ENCODE measurements around the gene SCP2. TPM values are rescaled to one million over a fixed set of nuclear protein-coding genes. Genes with fewer than 3 reads are reported as not detected.

Gene SCP2
- total RNA-seq, 5 donors from 2014 or later (not counting 1 experiment from before 2014, with no cell fraction given) = 46.5 to 63.9 (median 51.8) TPM

DNA sequence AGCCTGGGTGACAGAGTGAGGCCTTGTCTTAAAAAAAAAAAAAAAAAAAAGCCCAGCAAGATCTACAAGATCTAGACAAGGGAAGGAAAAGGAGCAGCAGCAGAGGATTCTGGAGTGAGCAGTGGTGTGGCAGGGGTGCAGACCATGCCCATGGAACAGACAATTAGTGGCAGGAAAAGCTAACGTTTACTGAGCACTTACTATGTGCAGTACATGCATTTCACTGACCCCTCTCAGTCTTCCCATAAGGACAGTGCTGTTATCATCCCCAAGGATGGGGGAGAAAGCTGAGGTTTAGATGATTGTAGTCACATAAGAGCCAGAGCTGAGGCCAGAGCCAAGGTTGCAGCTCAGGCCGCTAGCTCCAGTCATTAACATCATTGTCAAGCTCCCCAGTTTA lies 140.8 kb downstream of the SCP2 start:
- H3K4me1 ChIP-seq (ENCODE audit: control insufficient read depth in 1 of 2, extremely low read depth in 1 of 2, insufficient read depth in 2 of 2, low read length in 2 of 2) = peaks cover 0 to 6% of the 10 kb centered on the region in 2 experiments
- peaks cover 3 to 27% of the 10 kb centered on the region in 2 experiments for H3K27me3 ChIP-seq (replicated peaks in 1 of 2; ENCODE audit: control insufficient read depth in 2 of 2, extremely low read depth in 1 of 2, insufficient read depth in 2 of 2, low read length in 1 of 2)
- no peak for DNase-seq
- Mint-ChIP-seq H3K4me3 (no peak overlapping the region), H3K4me1 (peaks cover 5 to 10% (median 9%) of the 10 kb centered on the region in 3 donors), H3K9me3 (no peaks in the 10 kb centered on the region), H3K27ac (no peak overlapping the region), H3K36me3 (no peaks in the 10 kb centered on the region), H3K27me3 (peaks cover 20 to 29% of the 10 kb centered on the region in 2 donors)
- no peaks in the 10 kb centered on the region for H3K36me3 ChIP-seq (ENCODE audit: control insufficient read depth in 2 of 2, extremely low read depth in 1 of 2, insufficient read depth in 1 of 2, low read length in 1 of 2)
- H3K4me3 ChIP-seq (ENCODE audit: control insufficient read depth in 1 of 2, extremely low read depth in 1 of 2, low read length in 1 of 2) = no peak overlapping the region
- no peak for ATAC-seq (replicated peaks in 1 of 4)
- POLR2A ChIA-PET = interaction anchor here (0.7 kb wide), 2 partner anchors 62 to 671 kb away, joined by 5 to 11 read pairs; no protein-coding TSS in a partner anchor
- no peaks in the 10 kb centered on the region for H3K9me3 ChIP-seq
- WGBS (ENCODE audit: insufficient coverage) = no CpG with 5 or more reads among the region's 2 CpGs
- CTCF ChIA-PET = no interaction called here
- no peak overlapping the region for H3K27ac ChIP-seq (ENCODE audit: low read length)

DNA sequence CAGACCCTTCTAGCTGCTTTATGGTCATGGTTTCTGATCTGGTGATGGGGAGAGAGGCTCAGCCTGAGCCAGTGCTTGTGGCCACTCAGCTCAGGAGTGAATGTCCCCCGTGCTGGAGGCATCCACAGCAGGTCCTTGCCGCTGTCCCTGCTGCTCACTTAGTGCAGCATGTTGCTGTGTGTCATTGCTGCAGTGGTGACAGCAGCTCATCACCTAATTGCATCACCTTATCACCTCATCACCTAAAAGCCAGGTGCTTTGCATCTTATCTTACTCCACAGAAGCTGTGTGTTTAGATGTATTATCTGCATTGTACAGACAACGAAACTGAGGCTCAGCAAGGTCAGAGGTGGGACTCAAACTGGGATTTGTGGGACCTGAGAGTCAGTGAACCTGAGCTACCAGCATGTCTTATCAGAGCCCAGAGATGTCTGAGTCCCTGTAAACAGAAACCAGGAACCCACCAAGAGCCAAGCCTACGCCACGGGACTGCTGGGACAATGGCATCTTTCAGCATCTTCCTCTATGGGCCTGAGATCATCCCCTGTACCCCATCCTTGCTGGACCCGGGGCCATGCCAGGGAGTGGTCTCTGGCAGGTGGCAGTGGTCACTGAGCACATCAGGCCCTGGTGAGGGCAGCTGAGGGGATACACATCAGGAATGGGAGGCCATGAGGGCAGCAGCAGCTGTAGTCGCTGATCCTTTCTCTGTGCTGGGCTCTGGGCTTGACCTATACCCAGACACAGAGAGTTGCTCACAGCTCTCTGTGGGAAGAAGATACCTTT lies 141.4 kb downstream of the SCP2 start:
- Mint-ChIP-seq H3K36me3 (no peaks in the 10 kb centered on the region), H3K27ac (no peak overlapping the region), H3K4me3 (no peak overlapping the region), H3K27me3 (peaks cover 14 to 23% of the 10 kb centered on the region in 2 donors), H3K9me3 (no peaks in the 10 kb centered on the region), H3K4me1 (peaks cover under 1 to 4% (median 4%) of the 10 kb centered on the region in 3 donors)
- WGBS (ENCODE audit: insufficient coverage) = 87% methylated on average over 5 of the region's 7 CpGs
- H3K27me3 ChIP-seq (replicated peaks in 1 of 2; ENCODE audit: control insufficient read depth in 2 of 2, extremely low read depth in 1 of 2, insufficient read depth in 2 of 2, low read length in 1 of 2) = peaks cover 2 to 21% of the 10 kb centered on the region in 2 experiments
- no peak for ATAC-seq (replicated peaks in 1 of 4)
- H3K4me3 ChIP-seq (ENCODE audit: control insufficient read depth in 1 of 2, extremely low read depth in 1 of 2, low read length in 1 of 2) = no peak overlapping the region
- no peaks in the 10 kb centered on the region for H3K9me3 ChIP-seq
- H3K36me3 ChIP-seq (ENCODE audit: control insufficient read depth in 2 of 2, extremely low read depth in 1 of 2, insufficient read depth in 1 of 2, low read length in 1 of 2) = no peaks in the 10 kb centered on the region
- H3K4me1 ChIP-seq (ENCODE audit: control insufficient read depth in 1 of 2, extremely low read depth in 1 of 2, insufficient read depth in 2 of 2, low read length in 2 of 2) = no peaks in the 10 kb centered on the region
- ChIA-PET POLR2A (no interaction called here), CTCF (no interaction called here)
- H3K27ac ChIP-seq (ENCODE audit: low read length) = no peak overlapping the region
- peak in 1 of 35 experiments; percentile 7 for DNase-seq

DNA sequence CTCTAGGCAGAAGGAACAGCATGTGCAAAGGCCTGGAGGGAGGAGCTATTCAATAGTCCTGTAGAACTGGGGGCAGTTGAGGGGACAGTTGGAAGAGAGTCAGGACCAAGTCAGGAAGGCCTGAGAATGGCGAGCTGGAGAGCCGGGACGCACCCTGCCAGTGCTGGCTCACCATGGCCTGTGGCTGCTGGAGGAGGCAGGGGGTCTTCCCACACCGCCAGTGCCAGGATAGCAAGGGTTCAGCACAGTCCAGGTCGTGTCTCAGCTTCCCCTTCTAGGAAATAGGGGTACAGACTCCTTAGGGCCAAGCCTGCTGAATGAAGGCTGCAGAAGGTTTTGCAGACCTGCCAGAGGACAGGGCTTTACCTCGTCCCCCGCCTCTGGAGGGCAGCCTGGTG lies 142.2 kb downstream of the SCP2 start:
- Mint-ChIP-seq H3K27me3 (peaks cover 8 to 16% of the 10 kb centered on the region in 2 donors), H3K9me3 (no peaks in the 10 kb centered on the region), H3K36me3 (no peaks in the 10 kb centered on the region), H3K27ac (no peak overlapping the region), H3K4me3 (no peak overlapping the region), H3K4me1 (no peaks in the 10 kb centered on the region)
- Histone ChIP-seq H3K9me3 (no peaks in the 10 kb centered on the region), H3K27ac (ENCODE audit: low read length) (no peak overlapping the region), H3K4me3 (ENCODE audit: control insufficient read depth in 1 of 2, extremely low read depth in 1 of 2, low read length in 1 of 2) (no peak overlapping the region), H3K27me3 (replicated peaks in 1 of 2; ENCODE audit: control insufficient read depth in 2 of 2, extremely low read depth in 1 of 2, insufficient read depth in 2 of 2, low read length in 1 of 2) (peaks cover 0 to 14% of the 10 kb centered on the region in 2 experiments), H3K4me1 (ENCODE audit: control insufficient read depth in 1 of 2, extremely low read depth in 1 of 2, insufficient read depth in 2 of 2, low read length in 2 of 2) (no peaks in the 10 kb centered on the region), H3K36me3 (ENCODE audit: control insufficient read depth in 2 of 2, extremely low read depth in 1 of 2, insufficient read depth in 1 of 2, low read length in 1 of 2) (no peaks in the 10 kb centered on the region)
- 89% methylated on average over 7 of the region's 7 CpGs for WGBS (ENCODE audit: insufficient coverage)
- ChIA-PET CTCF (interaction anchor here in 1 of 2 donors (0.7 kb wide), 1 partner anchor 53 kb away, joined by 4 read pairs; no protein-coding TSS in a partner anchor), POLR2A (no interaction called here)
- DNase-seq (peak in 2 of 35 experiments; percentile 3), ATAC-seq (replicated peaks in 1 of 4) (no peak)

DNA sequence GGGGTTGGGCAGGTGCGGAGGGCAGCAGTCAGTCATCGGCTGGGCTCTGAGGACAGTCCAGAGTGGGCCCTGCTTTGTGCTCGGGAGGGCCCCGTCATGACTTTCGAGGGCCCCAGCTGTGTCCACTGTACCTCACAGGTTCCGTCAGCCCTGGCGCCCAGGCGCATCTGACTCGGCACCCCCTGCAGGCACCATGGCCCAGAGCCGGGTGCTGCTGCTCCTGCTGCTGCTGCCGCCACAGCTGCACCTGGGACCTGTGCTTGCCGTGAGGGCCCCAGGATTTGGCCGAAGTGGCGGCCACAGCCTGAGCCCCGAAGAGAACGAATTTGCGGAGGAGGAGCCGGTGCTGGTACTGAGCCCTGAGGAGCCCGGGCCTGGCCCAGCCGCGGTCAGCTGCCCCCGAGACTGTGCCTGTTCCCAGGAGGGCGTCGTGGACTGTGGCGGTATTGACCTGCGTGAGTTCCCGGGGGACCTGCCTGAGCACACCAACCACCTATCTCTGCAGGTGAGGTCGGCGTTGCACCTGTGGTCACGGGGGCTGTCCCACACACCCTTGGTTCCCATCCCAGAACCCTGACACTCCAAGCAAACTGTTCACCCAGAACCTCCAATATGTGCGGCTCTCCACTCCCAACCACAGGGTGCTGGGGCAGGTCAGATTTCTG lies 142.7 kb downstream of the SCP2 start:
- Histone ChIP-seq H3K27me3 (replicated peaks in 1 of 2; ENCODE audit: control insufficient read depth in 2 of 2, extremely low read depth in 1 of 2, insufficient read depth in 2 of 2, low read length in 1 of 2) (peaks cover 0 to 10% of the 10 kb centered on the region in 2 experiments), H3K9me3 (no peaks in the 10 kb centered on the region), H3K4me1 (ENCODE audit: control insufficient read depth in 1 of 2, extremely low read depth in 1 of 2, insufficient read depth in 2 of 2, low read length in 2 of 2) (no peaks in the 10 kb centered on the region), H3K4me3 (ENCODE audit: control insufficient read depth in 1 of 2, extremely low read depth in 1 of 2, low read length in 1 of 2) (no peak overlapping the region), H3K36me3 (ENCODE audit: control insufficient read depth in 2 of 2, extremely low read depth in 1 of 2, insufficient read depth in 1 of 2, low read length in 1 of 2) (no peaks in the 10 kb centered on the region), H3K27ac (ENCODE audit: low read length) (no peak overlapping the region)
- Mint-ChIP-seq H3K36me3 (no peaks in the 10 kb centered on the region), H3K4me3 (no peak overlapping the region), H3K4me1 (no peaks in the 10 kb centered on the region), H3K9me3 (no peaks in the 10 kb centered on the region), H3K27ac (no peak overlapping the region), H3K27me3 (peaks cover 8 to 11% of the 10 kb centered on the region in 2 donors)
- ChIA-PET CTCF (interaction anchor here in 1 of 2 donors (0.7 kb wide), 1 partner anchor 53 kb away, joined by 4 read pairs; no protein-coding TSS in a partner anchor), POLR2A (no interaction called here)
- DNase-seq (peak in 2 of 35 experiments; percentile 3 to 10), ATAC-seq (replicated peaks in 1 of 4) (no peak)
- 91% methylated on average over 29 of the region's 31 CpGs for WGBS (ENCODE audit: insufficient coverage)

DNA sequence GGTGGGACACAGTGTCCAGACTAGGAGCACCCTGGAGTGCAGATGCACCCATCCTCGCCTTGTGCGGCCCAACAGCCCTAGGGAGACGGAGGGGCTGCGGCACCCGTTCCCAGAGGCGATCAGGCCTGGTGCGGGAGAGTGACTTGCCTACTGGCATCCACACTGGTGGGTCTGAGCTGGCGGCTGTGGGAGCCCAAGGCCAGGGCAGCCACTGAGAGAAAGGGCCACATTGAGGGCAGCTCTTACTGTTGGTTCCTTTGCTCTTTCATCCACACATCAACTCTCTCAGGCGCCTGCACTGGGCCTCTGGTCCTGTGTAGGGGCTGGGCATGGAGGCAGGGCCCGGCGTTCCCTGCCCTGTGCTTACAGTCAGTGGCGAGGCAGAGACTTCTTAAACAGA lies 143.5 kb downstream of the SCP2 start:
- peaks cover 0 to 6% of the 10 kb centered on the region in 2 experiments for H3K27me3 ChIP-seq (replicated peaks in 1 of 2; ENCODE audit: control insufficient read depth in 2 of 2, extremely low read depth in 1 of 2, insufficient read depth in 2 of 2, low read length in 1 of 2)
- no peak overlapping the region for H3K27ac ChIP-seq (ENCODE audit: low read length)
- H3K4me3 ChIP-seq (ENCODE audit: control insufficient read depth in 1 of 2, extremely low read depth in 1 of 2, low read length in 1 of 2) = no peak overlapping the region
- 98% methylated on average over 8 of the region's 12 CpGs for WGBS (ENCODE audit: insufficient coverage)
- ChIA-PET POLR2A (no interaction called here), CTCF (no interaction called here)
- no peaks in the 10 kb centered on the region for H3K36me3 ChIP-seq (ENCODE audit: control insufficient read depth in 2 of 2, extremely low read depth in 1 of 2, insufficient read depth in 1 of 2, low read length in 1 of 2)
- H3K27me3 Mint-ChIP-seq = peaks cover 4% of the 10 kb centered on the region in 2 donors
- no peak overlapping the region for H3K27ac Mint-ChIP-seq
- H3K36me3 Mint-ChIP-seq = no peaks in the 10 kb centered on the region
- H3K4me3 Mint-ChIP-seq = no peak overlapping the region
- H3K4me1 ChIP-seq (ENCODE audit: control insufficient read depth in 1 of 2, extremely low read depth in 1 of 2, insufficient read depth in 2 of 2, low read length in 2 of 2) = peaks cover 0 to 3% of the 10 kb centered on the region in 2 experiments
- no peaks in the 10 kb centered on the region for H3K4me1 Mint-ChIP-seq
- DNase-seq (peak in 1 of 35 experiments; percentile 2), ATAC-seq (replicated peaks in 1 of 4) (no peak)
- H3K9me3 Mint-ChIP-seq = no peaks in the 10 kb centered on the region
- H3K9me3 ChIP-seq = no peaks in the 10 kb centered on the region

DNA sequence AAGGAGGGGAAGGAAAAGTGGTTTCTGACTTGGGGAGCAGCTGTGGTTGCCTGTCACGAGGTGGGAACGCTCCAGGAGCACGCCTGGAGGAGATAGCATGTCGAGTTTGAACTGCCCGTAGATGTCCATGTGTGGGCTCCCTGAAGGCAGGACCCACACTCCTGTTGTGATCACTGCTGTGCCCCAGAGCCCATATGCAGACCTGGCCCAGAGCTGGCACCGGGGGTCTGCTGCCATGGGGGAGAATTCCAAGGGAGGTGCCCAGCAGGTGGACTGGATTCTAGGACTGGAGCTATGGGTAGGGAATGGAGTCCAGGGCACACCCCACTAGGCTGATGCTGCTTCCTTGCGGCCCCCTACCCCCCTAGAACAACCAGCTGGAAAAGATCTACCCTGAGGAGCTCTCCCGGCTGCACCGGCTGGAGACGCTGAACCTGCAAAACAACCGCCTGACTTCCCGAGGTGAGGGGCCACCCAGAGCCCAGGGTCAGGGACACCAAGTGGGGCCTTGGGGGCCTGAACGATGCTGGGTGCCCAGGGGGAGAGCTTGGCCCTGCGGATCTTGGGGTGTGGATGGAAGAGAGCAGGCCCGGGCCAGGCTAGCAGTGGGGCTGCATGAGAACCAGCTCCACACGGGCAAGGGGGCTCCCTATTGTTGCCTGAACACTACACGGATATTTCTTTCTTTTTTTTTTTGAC lies 144.2 kb downstream of the SCP2 start:
- Mint-ChIP-seq H3K27me3 (peaks cover 0 to 2% of the 10 kb centered on the region in 2 donors), H3K4me1 (no peaks in the 10 kb centered on the region), H3K9me3 (no peaks in the 10 kb centered on the region), H3K36me3 (no peaks in the 10 kb centered on the region), H3K4me3 (no peak overlapping the region), H3K27ac (no peak overlapping the region)
- peaks cover 0 to 6% of the 10 kb centered on the region in 2 experiments for H3K4me1 ChIP-seq (ENCODE audit: control insufficient read depth in 1 of 2, extremely low read depth in 1 of 2, insufficient read depth in 2 of 2, low read length in 2 of 2)
- H3K27me3 ChIP-seq (replicated peaks in 1 of 2; ENCODE audit: control insufficient read depth in 2 of 2, extremely low read depth in 1 of 2, insufficient read depth in 2 of 2, low read length in 1 of 2) = peaks cover 0 to 10% of the 10 kb centered on the region in 2 experiments
- H3K27ac ChIP-seq (ENCODE audit: low read length) = no peak overlapping the region
- DNase-seq (no peak), ATAC-seq (replicated peaks in 1 of 4) (no peak)
- no peak overlapping the region for H3K4me3 ChIP-seq (ENCODE audit: control insufficient read depth in 1 of 2, extremely low read depth in 1 of 2, low read length in 1 of 2)
- CTCF ChIA-PET = no interaction called here
- POLR2A ChIA-PET = interaction anchor here in 1 of 2 donors (0.7 kb wide), 1 partner anchor 17 kb away, joined by 3 read pairs; no protein-coding TSS in a partner anchor
- no peaks in the 10 kb centered on the region for H3K9me3 ChIP-seq
- 80% methylated on average over 10 of the region's 17 CpGs for WGBS (ENCODE audit: insufficient coverage)
- H3K36me3 ChIP-seq (ENCODE audit: control insufficient read depth in 2 of 2, extremely low read depth in 1 of 2, insufficient read depth in 1 of 2, low read length in 1 of 2) = no peaks in the 10 kb centered on the region
